ENCODE results near the gene PON2.

The PON2 gene

DNA sequence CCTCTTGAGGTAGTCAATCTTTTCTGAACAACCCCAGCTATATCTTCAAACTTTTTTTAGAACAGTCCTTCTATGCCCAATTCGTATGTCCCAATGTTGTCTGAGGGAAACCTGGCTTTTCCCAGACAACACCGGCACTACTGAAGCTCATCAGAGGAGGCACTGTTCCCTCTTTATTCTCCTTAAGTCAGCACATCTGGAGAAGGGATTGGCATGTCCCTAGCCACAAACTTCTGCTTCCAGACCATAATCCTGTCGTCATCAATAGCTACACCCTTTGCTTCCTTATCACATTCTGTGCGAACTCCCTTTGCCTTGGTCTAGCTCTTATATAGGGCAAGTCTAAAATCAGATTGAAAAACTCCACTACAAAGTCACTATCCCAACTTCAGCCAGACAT lies 61.5 kb downstream of the PON2 start:
- Histone ChIP-seq H3K4me1 (ENCODE audit: control insufficient read depth, insufficient read depth, low read length) (no peaks in the 10 kb centered on the region), H3K4me3 (ENCODE audit: low read depth, low read length) (no peak overlapping the region), H3K27ac (ENCODE audit: extremely low read depth, low read depth, low read length) (no peak overlapping the region), H3K9me3 (ENCODE audit: control insufficient read depth, insufficient read depth, low read depth, low read length) (no peaks in the 10 kb centered on the region; the same call in 1 of the 2 replicates), H3K36me3 (ENCODE audit: control insufficient read depth in 2 of 2, insufficient read depth in 1 of 2, low read length in 2 of 2) (no peaks in the 10 kb centered on the region)
- CTCF ChIA-PET, result interaction anchor here (0.6 to 1.0 kb wide), 3 partner anchors 12 to 1655 kb away, joined by 3 read pairs; no protein-coding TSS in a partner anchor
- TF ChIP-seq ZNF560 (tag by site-specific recombination; IDR thresholded peaks at IDR 0.05; ENCODE audit: borderline replicate concordance), result no peak
- no peak for TF ChIP-seq ZNF23 (tag by site-specific recombination; IDR thresholded peaks at IDR 0.05; ENCODE audit: borderline replicate concordance)
- TF ChIP-seq GLIS2 (tag by site-specific recombination; IDR thresholded peaks at IDR 0.05), result no peak
- no peak for TF ChIP-seq ZNF169 (tag by site-specific recombination; IDR thresholded peaks at IDR 0.05)
- no peak for TF ChIP-seq KLF7 (tag by site-specific recombination; IDR thresholded peaks at IDR 0.05; ENCODE audit: borderline replicate concordance)
- no peak for TF ChIP-seq REPIN1 (tag by site-specific recombination; IDR thresholded peaks at IDR 0.05; ENCODE audit: low read depth)
- TF ChIP-seq ZNF324 (tag by site-specific recombination; IDR thresholded peaks at IDR 0.05), result no peak
- no peak for TF ChIP-seq ZNF37A (tag by site-specific recombination; IDR thresholded peaks at IDR 0.05)
- TF ChIP-seq ZNF514 (tag by site-specific recombination; IDR thresholded peaks at IDR 0.05), result no peak
- TF ChIP-seq, protein P1, sequence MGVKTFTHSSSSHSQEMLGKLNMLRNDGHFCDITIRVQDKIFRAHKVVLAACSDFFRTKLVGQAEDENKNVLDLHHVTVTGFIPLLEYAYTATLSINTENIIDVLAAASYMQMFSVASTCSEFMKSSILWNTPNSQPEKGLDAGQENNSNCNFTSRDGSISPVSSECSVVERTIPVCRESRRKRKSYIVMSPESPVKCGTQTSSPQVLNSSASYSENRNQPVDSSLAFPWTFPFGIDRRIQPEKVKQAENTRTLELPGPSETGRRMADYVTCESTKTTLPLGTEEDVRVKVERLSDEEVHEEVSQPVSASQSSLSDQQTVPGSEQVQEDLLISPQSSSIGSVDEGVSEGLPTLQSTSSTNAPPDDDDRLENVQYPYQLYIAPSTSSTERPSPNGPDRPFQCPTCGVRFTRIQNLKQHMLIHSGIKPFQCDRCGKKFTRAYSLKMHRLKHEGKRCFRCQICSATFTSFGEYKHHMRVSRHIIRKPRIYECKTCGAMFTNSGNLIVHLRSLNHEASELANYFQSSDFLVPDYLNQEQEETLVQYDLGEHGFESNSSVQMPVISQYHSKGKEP (tag by site-specific recombination; IDR thresholded peaks at IDR 0.05), result no peak
- no peak for TF ChIP-seq ZNF529 (tag by site-specific recombination; IDR thresholded peaks at IDR 0.05; ENCODE audit: insufficient replicate concordance)
- TF ChIP-seq, protein P2, sequence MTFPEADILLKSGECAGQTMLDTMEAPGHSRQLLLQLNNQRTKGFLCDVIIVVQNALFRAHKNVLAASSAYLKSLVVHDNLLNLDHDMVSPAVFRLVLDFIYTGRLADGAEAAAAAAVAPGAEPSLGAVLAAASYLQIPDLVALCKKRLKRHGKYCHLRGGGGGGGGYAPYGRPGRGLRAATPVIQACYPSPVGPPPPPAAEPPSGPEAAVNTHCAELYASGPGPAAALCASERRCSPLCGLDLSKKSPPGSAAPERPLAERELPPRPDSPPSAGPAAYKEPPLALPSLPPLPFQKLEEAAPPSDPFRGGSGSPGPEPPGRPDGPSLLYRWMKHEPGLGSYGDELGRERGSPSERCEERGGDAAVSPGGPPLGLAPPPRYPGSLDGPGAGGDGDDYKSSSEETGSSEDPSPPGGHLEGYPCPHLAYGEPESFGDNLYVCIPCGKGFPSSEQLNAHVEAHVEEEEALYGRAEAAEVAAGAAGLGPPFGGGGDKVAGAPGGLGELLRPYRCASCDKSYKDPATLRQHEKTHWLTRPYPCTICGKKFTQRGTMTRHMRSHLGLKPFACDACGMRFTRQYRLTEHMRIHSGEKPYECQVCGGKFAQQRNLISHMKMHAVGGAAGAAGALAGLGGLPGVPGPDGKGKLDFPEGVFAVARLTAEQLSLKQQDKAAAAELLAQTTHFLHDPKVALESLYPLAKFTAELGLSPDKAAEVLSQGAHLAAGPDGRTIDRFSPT (tag by site-specific recombination; IDR thresholded peaks at IDR 0.05), result no peak
- TF ChIP-seq ZNF664 (tag by site-specific recombination; IDR thresholded peaks at IDR 0.05), result no peak
- no peak for TF ChIP-seq ZBTB48 (tag by site-specific recombination; IDR thresholded peaks at IDR 0.05)
- TF ChIP-seq ZNF335 (tag by site-specific recombination; conservative IDR thresholded peaks at IDR 0.05), result no peak
- TF ChIP-seq, protein P3, sequence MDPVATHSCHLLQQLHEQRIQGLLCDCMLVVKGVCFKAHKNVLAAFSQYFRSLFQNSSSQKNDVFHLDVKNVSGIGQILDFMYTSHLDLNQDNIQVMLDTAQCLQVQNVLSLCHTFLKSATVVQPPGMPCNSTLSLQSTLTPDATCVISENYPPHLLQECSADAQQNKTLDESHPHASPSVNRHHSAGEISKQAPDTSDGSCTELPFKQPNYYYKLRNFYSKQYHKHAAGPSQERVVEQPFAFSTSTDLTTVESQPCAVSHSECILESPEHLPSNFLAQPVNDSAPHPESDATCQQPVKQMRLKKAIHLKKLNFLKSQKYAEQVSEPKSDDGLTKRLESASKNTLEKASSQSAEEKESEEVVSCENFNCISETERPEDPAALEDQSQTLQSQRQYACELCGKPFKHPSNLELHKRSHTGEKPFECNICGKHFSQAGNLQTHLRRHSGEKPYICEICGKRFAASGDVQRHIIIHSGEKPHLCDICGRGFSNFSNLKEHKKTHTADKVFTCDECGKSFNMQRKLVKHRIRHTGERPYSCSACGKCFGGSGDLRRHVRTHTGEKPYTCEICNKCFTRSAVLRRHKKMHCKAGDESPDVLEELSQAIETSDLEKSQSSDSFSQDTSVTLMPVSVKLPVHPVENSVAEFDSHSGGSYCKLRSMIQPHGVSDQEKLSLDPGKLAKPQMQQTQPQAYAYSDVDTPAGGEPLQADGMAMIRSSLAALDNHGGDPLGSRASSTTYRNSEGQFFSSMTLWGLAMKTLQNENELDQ (tag by site-specific recombination; IDR thresholded peaks at IDR 0.05; ENCODE audit: low read depth), result no peak
- TF ChIP-seq ZNF2 (tag by site-specific recombination; IDR thresholded peaks at IDR 0.05), result no peak
- TF ChIP-seq, protein P4, sequence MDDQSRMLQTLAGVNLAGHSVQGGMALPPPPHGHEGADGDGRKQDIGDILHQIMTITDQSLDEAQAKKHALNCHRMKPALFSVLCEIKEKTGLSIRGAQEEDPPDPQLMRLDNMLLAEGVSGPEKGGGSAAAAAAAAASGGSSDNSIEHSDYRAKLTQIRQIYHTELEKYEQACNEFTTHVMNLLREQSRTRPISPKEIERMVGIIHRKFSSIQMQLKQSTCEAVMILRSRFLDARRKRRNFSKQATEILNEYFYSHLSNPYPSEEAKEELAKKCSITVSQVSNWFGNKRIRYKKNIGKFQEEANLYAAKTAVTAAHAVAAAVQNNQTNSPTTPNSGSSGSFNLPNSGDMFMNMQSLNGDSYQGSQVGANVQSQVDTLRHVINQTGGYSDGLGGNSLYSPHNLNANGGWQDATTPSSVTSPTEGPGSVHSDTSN (CRISPR knock-in tag; IDR thresholded peaks at IDR 0.05), result no peak
- TF ChIP-seq, protein P5, sequence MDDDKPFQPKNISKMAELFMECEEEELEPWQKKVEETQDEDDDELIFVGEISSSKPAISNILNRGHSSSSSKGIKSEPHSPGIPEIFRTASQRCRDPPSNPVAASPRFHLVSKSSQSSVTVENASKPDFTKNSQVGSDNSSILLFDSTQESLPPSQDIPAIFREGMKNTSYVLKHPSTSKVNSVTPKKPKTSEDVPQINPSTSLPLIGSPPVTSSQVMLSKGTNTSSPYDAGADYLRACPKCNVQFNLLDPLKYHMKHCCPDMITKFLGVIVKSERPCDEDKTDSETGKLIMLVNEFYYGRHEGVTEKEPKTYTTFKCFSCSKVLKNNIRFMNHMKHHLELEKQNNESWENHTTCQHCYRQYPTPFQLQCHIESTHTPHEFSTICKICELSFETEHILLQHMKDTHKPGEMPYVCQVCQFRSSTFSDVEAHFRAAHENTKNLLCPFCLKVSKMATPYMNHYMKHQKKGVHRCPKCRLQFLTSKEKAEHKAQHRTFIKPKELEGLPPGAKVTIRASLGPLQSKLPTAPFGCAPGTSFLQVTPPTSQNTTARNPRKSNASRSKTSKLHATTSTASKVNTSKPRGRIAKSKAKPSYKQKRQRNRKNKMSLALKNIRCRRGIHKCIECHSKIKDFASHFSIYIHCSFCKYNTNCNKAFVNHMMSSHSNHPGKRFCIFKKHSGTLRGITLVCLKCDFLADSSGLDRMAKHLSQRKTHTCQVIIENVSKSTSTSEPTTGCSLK (tag by site-specific recombination; IDR thresholded peaks at IDR 0.05), result no peak
- TF ChIP-seq SETDB1 (IDR thresholded peaks at IDR 0.05; ENCODE audit: insufficient read length, low read length), result no peak
- POLR2A ChIA-PET, result no interaction called here
